Activated B cell treated with CpG ODN at 0.5 μM for 24 hours (primary cell): ENCODE results near the gene PPM1H. TPM values are rescaled to one million over a fixed set of nuclear protein-coding genes. Genes with fewer than 3 reads are reported as not detected.

Experiments
- ATAC-seq: fragments of 200-7000 bp; cut with Tn5 transposase; one replicate; pipeline ENCODE4 v1.10.0; 2021; ENCODE audit warnings: low read depth, mild to moderate bottlenecking, moderate library complexity
- CTCF ChIA-PET: fragments of 350-600 bp; sonication (Branson Sonifier 250); formaldehyde crosslinking; loops from one replicate; lab custom pipeline; 2021; ENCODE audit warnings: antibody characterized with exemption; lab: Charles Lee
- POLR2A ChIA-PET: fragments of 350-600 bp; sonication (Branson Sonifier 250); formaldehyde crosslinking; loops from one replicate; lab custom pipeline; 2021; ENCODE audit warnings: antibody characterized with exemption; lab: Charles Lee
- DNase-seq: peaks from one replicate; pipeline ENCODE4 v3.0.0; 2022
- H3K27ac Mint-ChIP-seq: one replicate; pipeline ENCODE4 v1.8.0; 2020; ENCODE audit warnings: mixed read lengths
- H3K27me3 Mint-ChIP-seq: one replicate; pipeline ENCODE4 v1.8.0; 2021; ENCODE audit warnings: mixed read lengths
- H3K36me3 Mint-ChIP-seq: one replicate; pipeline ENCODE4 v1.8.0; 2021; ENCODE audit warnings: low read depth, mixed read lengths
- H3K4me1 Mint-ChIP-seq: one replicate; pipeline ENCODE4 v1.8.0; 2021; ENCODE audit warnings: mixed read lengths
- H3K4me3 Mint-ChIP-seq: one replicate; pipeline ENCODE4 v1.8.0; 2020; ENCODE audit warnings: mild to moderate bottlenecking, mixed read lengths
- H3K9me3 Mint-ChIP-seq: one replicate; pipeline ENCODE4 v1.8.0; 2020; ENCODE audit warnings: mixed read lengths
- intact Hi-C: fragments of 100-400 bp; cut with micrococcal nuclease; formaldehyde crosslinking; loops from one replicate; pipeline ENCODE4 v1.15.1; 2024
- total RNA-seq: library from RNA; stranded (reverse); gene quantifications from 2 replicates; pipeline ENCODE4 v1.2.3, GENCODE V29; 2022
- TF ChIP-seq, protein P1 (sequence below): fragments of 200-600 bp; IDR thresholded peaks from one replicate; pipeline ENCODE4 v1.8.0; 2022; ENCODE audit warnings: antibody characterized with exemption, mild to moderate bottlenecking

Gene PPM1H
- total RNA-seq, 1 donor from 2014 or later = not detected

DNA sequence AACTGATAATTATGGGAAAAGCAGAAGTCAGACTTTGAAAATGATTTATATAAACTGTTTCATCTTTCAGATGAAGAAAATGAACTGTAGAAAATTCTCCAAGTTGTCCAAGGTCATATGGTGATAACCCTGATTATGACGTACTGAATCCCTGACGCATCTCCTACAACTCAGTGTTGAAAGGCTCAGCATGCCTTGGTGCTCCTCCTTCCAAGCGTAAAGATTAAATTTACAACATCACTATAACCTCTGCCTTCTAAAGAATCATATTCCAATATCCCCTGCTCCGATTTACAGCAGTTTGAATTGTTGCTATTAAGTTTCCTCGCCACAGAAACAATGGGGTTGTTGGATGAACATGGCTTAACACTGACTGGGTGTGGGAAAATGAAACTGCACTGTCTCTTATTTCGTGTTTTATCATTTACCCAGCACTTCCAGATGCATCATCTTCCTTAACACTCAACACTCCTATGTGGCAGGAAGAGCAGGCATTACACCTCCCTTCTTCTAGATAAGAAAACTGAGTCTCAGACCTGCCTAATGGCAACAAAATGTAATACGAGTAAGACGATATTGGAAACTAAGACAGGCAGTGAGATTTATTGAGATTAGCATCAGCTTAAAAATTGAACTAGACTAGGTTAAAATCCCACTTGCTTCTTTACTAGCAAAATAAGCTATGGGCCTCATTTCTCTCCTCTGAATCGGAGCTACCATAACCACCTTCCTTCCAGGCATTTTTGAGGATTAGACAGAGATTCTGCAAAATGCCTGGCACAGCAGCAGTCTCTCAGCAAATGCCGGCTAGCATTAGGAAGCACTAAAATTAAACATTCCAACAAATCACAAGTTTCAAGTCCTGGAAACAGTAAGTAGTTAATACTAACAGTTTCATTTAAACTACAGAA is 74.2 kb downstream of the PPM1H start:
- no peak overlapping the region for H3K27ac Mint-ChIP-seq
- POLR2A ChIA-PET = no interaction called here

GRCh38 chr12:62860020-62860419 is 74.9 kb downstream of the PPM1H start:
- H3K27ac Mint-ChIP-seq = no peak overlapping the region
- no peaks in the 10 kb centered on the region for H3K36me3 Mint-ChIP-seq
- ATAC-seq = no peak
- no peaks in the 10 kb centered on the region for H3K9me3 Mint-ChIP-seq
- H3K4me1 Mint-ChIP-seq = no peaks in the 10 kb centered on the region
- TF ChIP-seq, protein P1, sequence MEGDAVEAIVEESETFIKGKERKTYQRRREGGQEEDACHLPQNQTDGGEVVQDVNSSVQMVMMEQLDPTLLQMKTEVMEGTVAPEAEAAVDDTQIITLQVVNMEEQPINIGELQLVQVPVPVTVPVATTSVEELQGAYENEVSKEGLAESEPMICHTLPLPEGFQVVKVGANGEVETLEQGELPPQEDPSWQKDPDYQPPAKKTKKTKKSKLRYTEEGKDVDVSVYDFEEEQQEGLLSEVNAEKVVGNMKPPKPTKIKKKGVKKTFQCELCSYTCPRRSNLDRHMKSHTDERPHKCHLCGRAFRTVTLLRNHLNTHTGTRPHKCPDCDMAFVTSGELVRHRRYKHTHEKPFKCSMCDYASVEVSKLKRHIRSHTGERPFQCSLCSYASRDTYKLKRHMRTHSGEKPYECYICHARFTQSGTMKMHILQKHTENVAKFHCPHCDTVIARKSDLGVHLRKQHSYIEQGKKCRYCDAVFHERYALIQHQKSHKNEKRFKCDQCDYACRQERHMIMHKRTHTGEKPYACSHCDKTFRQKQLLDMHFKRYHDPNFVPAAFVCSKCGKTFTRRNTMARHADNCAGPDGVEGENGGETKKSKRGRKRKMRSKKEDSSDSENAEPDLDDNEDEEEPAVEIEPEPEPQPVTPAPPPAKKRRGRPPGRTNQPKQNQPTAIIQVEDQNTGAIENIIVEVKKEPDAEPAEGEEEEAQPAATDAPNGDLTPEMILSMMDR = no peak
- intact Hi-C loops = no loop called here
- ChIA-PET CTCF (no interaction called here), POLR2A (no interaction called here)
- H3K4me3 Mint-ChIP-seq = no peak overlapping the region
- H3K27me3 Mint-ChIP-seq = no peaks in the 10 kb centered on the region
- no peak for DNase-seq

More for the DNA sequence above, 74.2 kb downstream of the PPM1H start:
- H3K36me3 Mint-ChIP-seq = no peaks in the 10 kb centered on the region
- CTCF ChIA-PET = no interaction called here
- intact Hi-C loops = no loop called here
- H3K4me3 Mint-ChIP-seq = no peak overlapping the region
- ATAC-seq (no peak), DNase-seq (no peak)
- H3K4me1 Mint-ChIP-seq = no peaks in the 10 kb centered on the region
- H3K27me3 Mint-ChIP-seq = no peaks in the 10 kb centered on the region
- TF ChIP-seq, protein P1 = no peak
- H3K9me3 Mint-ChIP-seq = no peaks in the 10 kb centered on the region

DNA sequence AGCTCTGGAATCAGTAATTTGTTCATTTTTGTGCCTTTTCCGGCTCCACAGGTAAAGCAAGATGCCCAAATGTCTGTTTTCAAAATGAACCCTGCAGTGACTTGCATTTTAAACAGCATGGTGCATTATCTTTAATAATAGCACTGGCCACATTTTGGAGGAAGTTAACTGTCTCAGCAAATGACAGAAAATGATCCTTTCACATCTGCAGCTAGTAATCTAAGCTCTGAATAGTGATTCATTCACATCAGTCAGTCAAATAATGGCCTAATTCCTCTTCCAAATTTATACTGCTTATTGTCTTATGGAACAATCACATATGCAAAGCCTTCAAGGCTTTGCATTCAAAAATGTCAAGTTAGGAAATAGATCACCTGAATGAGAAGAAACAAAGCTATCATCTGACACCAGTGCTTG is 75.6 kb downstream of the PPM1H start:
- no peak for DNase-seq
- CTCF ChIA-PET = no interaction called here
- ATAC-seq = no peak

DNA sequence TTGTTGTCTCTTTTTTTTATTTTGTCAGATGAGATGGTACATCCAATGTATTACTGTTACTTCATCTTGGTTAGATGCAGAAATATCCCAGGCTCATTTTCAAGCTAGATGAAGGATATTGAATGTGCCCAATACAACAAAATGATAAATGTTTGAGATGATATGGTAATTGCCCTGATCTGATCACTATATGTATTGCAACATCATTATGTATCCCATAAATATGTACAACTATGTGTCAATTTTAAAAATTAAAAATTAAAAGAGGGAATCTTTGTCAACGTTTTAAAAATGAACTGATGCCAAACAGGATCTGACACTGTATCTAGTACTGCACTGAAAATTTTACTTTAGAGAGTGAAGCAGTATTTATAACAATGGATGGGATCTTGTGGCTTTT is 78.5 kb downstream of the PPM1H start:
- TF ChIP-seq, protein P1 = no peak
- ChIA-PET POLR2A (no interaction called here), CTCF (no interaction called here)
- H3K27ac Mint-ChIP-seq = no peak overlapping the region
- H3K4me3 Mint-ChIP-seq = no peak overlapping the region
- no peaks in the 10 kb centered on the region for H3K4me1 Mint-ChIP-seq
- intact Hi-C loops = no loop called here
- no peaks in the 10 kb centered on the region for H3K27me3 Mint-ChIP-seq
- DNase-seq (no peak), ATAC-seq (no peak)
- H3K36me3 Mint-ChIP-seq = no peaks in the 10 kb centered on the region
- H3K9me3 Mint-ChIP-seq = no peaks in the 10 kb centered on the region

More for the DNA sequence above, 75.6 kb downstream of the PPM1H start:
- Mint-ChIP-seq H3K4me3 (no peak overlapping the region), H3K9me3 (no peaks in the 10 kb centered on the region), H3K27ac (no peak overlapping the region), H3K4me1 (no peaks in the 10 kb centered on the region), H3K36me3 (no peaks in the 10 kb centered on the region), H3K27me3 (no peaks in the 10 kb centered on the region)
- intact Hi-C loops = no loop called here
- POLR2A ChIA-PET = no interaction called here
- TF ChIP-seq, protein P1 = no peak

DNA sequence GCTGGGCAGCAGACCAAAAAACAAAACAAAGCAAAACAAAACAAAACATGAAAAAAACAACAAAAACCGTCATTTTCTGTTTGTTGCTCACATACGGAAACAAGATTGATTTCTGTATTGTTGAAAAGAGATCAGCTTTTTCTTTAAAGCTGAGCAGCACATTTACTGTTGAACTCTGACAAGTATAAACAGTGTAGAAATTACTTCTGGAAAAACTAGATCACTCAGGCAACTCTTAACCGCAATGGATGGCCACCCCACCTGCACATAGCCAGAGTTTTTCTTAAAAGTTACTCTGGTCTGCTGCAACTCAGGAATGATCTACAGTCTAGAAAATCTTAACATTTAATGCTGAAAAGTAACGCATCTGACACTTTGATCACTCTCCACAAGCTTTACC is 80.9 kb downstream of the PPM1H start:
- H3K36me3 Mint-ChIP-seq = no peaks in the 10 kb centered on the region
- TF ChIP-seq, protein P1 = no peak
- no peak overlapping the region for H3K27ac Mint-ChIP-seq
- no peaks in the 10 kb centered on the region for H3K9me3 Mint-ChIP-seq
- no peak overlapping the region for H3K4me3 Mint-ChIP-seq
- intact Hi-C loops = no loop called here
- no peaks in the 10 kb centered on the region for H3K4me1 Mint-ChIP-seq
- DNase-seq (no peak), ATAC-seq (no peak)
- POLR2A ChIA-PET = no interaction called here
- H3K27me3 Mint-ChIP-seq = no peaks in the 10 kb centered on the region
- CTCF ChIA-PET = no interaction called here
